ENCODE results near the gene TRIAP1.
A peak's percentile ranks its signal among the peaks of the same experiment; 100 is the strongest.
"Not testable (repeated sequence)": the region's sequence is repeated elsewhere in the genome, so short reads cannot be mapped to it uniquely, and the experiment has no call there.

Gene TRIAP1

DNA sequence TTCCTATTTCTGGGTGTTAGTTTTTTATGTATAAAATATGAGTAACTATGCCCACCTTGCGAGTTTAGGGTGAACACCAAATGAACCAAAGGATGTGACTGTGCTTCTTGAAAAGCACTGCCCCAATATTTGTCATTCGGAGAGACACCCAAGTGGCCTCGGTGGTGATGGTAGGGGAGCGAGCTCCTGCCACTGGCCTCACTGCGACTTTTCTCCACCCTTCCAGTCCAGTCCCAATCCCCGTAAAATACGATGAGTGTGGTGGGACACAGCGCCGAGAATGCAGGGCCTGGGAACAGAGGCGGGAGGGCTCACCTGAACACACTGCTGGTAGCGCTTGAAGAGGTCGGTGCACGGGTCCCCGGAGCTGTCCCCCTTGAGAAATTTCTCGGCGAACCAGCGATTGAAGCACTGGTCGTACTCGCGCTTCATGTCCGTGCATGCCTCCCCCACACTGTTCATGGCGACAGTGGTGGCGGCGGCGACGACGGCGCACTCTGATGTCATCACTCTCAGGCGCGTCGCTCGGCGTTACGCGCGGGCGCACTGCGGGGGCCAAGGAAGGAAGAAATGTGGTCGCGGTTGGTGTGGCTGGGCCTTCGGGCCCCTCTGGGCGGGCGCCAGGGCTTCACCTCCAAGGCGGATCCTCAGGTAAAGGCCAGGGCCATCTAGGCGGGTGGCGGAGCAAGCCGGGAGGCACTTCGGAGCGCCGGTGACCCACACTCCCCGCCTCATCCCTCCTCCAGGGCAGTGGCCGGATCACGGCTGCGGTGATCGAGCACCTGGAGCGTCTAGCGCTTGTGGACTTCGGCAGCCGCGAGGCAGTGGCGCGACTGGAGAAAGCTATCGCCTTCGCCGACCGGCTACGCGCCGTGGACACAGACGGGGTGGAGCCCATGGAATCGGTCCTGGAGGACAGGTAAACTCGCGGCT, at the start of gene TRIAP1, which contains the start of gene GATC:
Gene TRIAP1, minus strand, starts transcription at position 474 of the 933 bp plus-strand sequence. Its CDS starts 12 bp downstream, at position 462.
Gene GATC, plus strand, starts transcription at position 534 of the 933 bp plus-strand sequence. Its CDS starts 37 bp downstream, at position 571.
- DNase-seq = peak; percentile 96
- Mint-ChIP-seq H3K4me1 (ENCODE audit: low read depth) (peaks cover 47% of the 10 kb centered on the region), H3K9me3 (no peaks in the 10 kb centered on the region), H3K27me3 (no peaks in the 10 kb centered on the region), H3K4me3 (peak within 1 kb of the TSS; percentile 99), H3K36me3 (ENCODE audit: low read depth) (peaks cover 90% of the 10 kb centered on the region), H3K27ac (peak within 1 kb of the TSS; percentile 99)

- H3K4me3 Mint-ChIP-seq = peak overlapping the region; percentile 89
- no peaks in the 10 kb centered on the region for H3K9me3 Mint-ChIP-seq
- H3K27me3 Mint-ChIP-seq = no peaks in the 10 kb centered on the region
- peaks cover 35% of the 10 kb centered on the region for H3K36me3 Mint-ChIP-seq (ENCODE audit: low read depth)
- no peak for DNase-seq
- peak overlapping the region; percentile 95 for H3K27ac Mint-ChIP-seq
- peaks cover 28% of the 10 kb centered on the region for H3K4me1 Mint-ChIP-seq (ENCODE audit: low read depth)
Measured at GRCh38 chr12:120495186-120495730, 49.1 kb upstream of the TRIAP1 start.

DNA sequence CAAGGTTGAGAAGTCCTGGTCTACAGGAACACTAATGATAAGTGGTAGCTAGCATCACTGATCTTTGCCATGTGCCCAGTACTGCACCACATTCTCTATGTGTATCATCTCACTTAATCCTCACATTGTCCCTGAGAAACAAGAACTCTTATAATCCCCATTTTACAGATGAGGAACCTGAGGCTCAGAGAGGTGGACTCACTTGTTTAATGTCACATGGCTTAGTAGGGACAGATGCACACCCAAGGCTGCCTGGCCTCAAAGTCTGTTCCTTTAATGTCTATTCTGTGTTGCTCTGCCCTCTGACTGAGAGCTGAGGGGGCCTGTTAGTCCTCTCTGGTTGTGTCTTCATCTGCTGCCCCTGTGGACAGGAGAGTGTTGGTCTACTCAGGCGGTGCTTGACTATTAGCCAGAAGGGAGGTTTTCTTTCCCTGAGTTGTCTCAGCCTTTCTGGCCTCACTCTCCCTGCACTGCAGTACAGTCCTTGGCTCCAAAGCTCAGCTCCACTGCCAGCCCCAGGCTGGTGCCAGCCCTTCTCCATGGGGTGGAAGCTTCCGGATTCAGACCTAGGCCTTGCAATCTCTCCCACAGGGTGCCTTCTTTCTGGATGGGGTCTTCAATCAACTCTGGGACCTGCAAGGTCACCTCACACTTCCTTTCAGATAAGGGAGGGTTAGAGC, 44.8 kb upstream of the TRIAP1 start:
- no peak for DNase-seq
- H3K4me3 Mint-ChIP-seq = no peak overlapping the region
- H3K27me3 Mint-ChIP-seq = no peaks in the 10 kb centered on the region
- H3K4me1 Mint-ChIP-seq (ENCODE audit: low read depth) = peaks cover 10% of the 10 kb centered on the region
- no peaks in the 10 kb centered on the region for H3K9me3 Mint-ChIP-seq
- H3K36me3 Mint-ChIP-seq (ENCODE audit: low read depth) = peaks cover 8% of the 10 kb centered on the region
- no peak overlapping the region for H3K27ac Mint-ChIP-seq

DNA sequence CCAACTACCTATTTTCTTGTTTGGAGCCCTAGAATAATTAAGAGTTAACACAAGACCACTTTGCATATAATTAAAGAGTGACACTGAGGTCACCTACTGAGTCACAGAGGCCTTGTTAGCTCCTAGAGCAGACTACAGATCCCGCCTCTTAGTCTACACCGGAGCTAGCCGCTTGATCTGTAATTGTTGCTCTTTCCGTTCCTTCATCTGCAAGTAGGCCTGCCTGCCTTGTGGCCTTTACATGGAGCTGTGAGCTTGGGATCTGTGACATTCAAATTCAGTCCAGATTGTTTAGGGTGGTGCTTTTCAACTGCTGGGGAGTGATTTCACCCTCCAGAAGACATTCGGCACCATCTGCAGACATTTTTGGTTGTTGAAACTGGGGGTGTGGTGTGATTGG, 44.1 kb upstream of the TRIAP1 start:
- Mint-ChIP-seq H3K9me3 (no peaks in the 10 kb centered on the region), H3K27me3 (no peaks in the 10 kb centered on the region), H3K4me3 (no peak overlapping the region), H3K27ac (no peak overlapping the region), H3K36me3 (ENCODE audit: low read depth) (peaks cover 8% of the 10 kb centered on the region), H3K4me1 (ENCODE audit: low read depth) (peaks cover 6% of the 10 kb centered on the region)
- no peak for DNase-seq

GRCh38 chr12:120489018-120489417, 42.8 kb upstream of the TRIAP1 start:
- no peak for DNase-seq
- Mint-ChIP-seq H3K4me1 (ENCODE audit: low read depth) (no peaks in the 10 kb centered on the region), H3K9me3 (no peaks in the 10 kb centered on the region), H3K36me3 (ENCODE audit: low read depth) (peaks cover 8% of the 10 kb centered on the region), H3K27ac (no peak overlapping the region), H3K27me3 (no peaks in the 10 kb centered on the region), H3K4me3 (no peak overlapping the region)

DNA sequence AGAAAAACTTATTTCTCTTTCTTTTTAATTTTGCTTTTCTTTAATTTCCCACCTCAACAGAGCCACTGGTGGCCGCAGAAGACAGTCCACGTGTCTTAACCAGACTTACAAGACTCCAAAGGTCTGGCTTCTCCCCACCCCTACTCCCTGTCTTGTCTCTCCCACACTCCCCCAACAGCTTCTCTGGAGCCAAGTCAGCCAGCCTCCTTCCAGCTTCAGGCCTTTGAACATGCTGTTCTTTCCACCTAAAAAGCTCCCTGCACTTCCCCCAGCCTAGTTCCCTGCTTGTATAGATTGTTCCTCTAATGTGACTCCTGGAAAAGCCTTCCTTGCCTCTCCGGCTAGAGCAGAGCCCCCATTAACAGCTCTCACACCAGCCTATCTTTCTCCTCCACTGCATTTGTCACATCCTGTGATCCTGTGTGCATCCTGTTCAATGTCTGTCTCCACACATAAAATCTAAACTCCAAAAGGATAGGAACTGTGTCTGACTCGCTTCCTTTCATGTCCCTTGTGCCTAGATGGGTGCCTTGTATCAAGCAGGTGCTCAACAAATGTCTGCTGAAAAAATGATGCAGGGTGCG, 42.0 kb upstream of the TRIAP1 start:
- no peak overlapping the region for H3K27ac Mint-ChIP-seq
- DNase-seq = no peak
- no peaks in the 10 kb centered on the region for H3K4me1 Mint-ChIP-seq (ENCODE audit: low read depth)
- H3K4me3 Mint-ChIP-seq = no peak overlapping the region
- H3K9me3 Mint-ChIP-seq = no peaks in the 10 kb centered on the region
- H3K27me3 Mint-ChIP-seq = no peaks in the 10 kb centered on the region
- peaks cover 8% of the 10 kb centered on the region for H3K36me3 Mint-ChIP-seq (ENCODE audit: low read depth)

DNA sequence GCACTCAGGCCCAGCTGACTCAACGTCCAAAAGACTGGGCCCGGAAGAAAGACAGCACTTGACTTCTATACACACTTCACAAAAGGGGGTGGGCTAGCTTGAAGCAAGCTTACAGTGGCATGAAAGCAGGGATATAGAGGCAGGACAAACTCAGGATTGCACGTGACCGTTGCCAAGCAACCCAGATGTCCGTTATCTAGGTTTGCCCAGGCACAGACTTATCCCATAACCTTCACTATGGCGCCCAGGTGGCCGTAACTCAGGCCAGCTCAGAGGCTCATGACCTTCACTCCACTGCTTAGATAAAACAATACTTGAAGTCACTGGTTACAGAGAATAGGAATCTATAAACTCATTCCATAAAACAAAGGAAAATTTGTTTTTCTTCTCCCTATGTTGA, 41.4 kb upstream of the TRIAP1 start:
- H3K9me3 Mint-ChIP-seq; H3K36me3 Mint-ChIP-seq (ENCODE audit: low read depth); H3K27me3 Mint-ChIP-seq; H3K4me3 Mint-ChIP-seq; DNase-seq; H3K4me1 Mint-ChIP-seq (ENCODE audit: low read depth); H3K27ac Mint-ChIP-seq: not testable (repeated sequence)

DNA sequence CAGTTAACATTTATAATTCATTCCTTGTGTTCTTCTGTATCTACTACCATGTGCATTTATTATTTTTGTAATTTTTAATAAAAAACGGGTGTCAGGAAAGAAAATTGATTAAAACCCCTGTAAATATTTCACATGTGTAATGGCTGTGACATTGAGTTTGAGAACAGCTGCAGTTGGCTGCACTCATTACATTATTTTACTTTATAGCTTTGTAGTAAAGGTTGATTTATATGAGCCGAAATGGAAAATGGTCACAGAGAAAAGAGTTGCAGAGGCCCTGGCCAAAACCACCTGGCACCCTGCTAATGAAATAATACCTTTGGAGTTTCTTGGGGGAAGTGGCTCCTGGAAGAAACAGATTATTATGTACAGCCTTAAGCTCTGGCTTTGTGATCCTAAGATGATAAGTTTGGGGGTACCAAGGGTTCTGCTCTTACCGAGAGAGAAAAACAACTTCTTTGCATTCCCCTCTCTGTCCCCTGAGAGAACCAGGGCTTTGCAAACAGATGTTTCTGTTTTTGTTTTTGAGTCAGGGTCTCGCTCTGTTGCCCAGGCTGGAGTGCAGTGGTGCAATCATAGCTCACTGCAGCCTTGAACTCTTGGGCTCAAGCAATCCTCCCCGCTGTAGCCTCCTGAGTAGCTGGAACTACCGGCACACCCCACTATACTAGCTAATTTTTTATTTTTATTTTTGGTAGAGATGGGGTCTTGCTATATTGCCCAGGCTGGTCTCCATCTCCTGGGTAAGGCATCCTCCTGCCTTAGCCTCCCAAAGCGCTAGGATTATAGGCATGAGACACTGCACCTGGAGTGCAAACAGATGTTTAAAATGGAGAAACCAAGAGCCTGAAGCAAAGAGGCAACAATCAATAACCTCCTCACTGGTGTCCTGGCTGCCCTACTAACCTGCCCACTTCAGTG, 40.0 kb upstream of the TRIAP1 start:
- Mint-ChIP-seq H3K27ac (no peak overlapping the region), H3K4me1 (ENCODE audit: low read depth) (peaks cover 3% of the 10 kb centered on the region), H3K27me3 (no peaks in the 10 kb centered on the region), H3K4me3 (no peak overlapping the region), H3K9me3 (no peaks in the 10 kb centered on the region), H3K36me3 (ENCODE audit: low read depth) (peaks cover 13% of the 10 kb centered on the region)
- DNase-seq = no peak

DNA sequence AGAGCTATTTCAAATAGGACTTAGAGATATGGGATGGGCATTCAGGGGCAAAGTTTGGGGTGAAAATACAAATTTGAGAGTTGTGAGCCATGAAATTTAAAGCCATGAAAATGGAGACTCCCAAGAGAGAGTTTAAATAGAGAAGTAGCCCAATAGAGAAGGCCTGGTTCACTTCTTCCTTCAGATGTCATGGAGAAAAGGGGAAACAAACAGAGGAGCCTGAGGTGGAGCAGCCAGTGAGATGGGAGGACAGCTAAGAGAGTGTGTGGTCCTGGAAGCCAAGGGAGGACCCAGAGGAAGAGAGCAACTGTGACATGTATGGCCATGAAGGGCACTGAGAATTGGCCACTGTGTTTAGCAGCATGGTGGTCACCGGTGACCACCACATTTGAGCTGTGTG, 37.4 kb upstream of the TRIAP1 start:
- Mint-ChIP-seq H3K36me3 (ENCODE audit: low read depth) (peaks cover 13% of the 10 kb centered on the region), H3K9me3 (no peaks in the 10 kb centered on the region), H3K4me3 (no peak overlapping the region), H3K27me3 (no peaks in the 10 kb centered on the region), H3K4me1 (ENCODE audit: low read depth) (peaks cover 8% of the 10 kb centered on the region), H3K27ac (no peak overlapping the region)
- DNase-seq = no peak

DNA sequence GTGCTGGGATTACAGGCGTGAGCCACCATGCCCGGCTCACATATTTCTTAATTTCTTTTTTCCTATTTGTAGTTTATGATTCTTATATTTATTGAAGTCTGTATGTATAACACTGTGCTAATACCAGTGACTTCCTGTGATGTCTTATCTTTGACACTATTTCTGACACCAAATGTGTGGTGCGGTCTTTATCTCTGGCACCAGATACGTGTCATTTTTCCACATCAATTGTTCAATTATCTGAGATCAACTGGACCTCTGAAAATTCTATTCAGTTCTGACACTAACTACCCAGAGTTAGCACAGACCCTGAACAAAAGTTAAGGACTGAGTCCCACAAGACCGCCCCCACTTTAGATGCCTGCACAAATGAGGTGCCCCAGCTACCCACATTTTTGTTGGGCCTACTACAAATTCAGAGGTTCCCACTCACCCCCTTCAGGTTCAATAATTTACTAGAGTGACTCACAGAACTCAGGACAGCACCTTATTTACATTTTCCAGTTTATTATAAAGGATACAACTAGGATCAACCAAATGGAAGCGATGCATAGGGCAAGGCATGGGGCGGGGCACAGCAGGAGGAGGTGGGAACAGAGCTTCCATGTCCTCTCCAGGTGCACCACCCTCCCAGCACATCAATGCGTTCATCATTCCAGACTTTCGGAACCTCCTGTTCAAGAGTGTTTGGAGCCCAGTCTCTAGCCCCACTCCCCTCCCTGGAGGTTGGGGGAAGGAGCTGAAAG, 35.0 kb upstream of the TRIAP1 start:
- Mint-ChIP-seq H3K36me3 (ENCODE audit: low read depth) (peaks cover 5% of the 10 kb centered on the region), H3K4me1 (ENCODE audit: low read depth) (peaks cover 8% of the 10 kb centered on the region), H3K27me3 (no peaks in the 10 kb centered on the region), H3K4me3 (no peak overlapping the region), H3K27ac (no peak overlapping the region), H3K9me3 (no peaks in the 10 kb centered on the region)
- no peak for DNase-seq

DNA sequence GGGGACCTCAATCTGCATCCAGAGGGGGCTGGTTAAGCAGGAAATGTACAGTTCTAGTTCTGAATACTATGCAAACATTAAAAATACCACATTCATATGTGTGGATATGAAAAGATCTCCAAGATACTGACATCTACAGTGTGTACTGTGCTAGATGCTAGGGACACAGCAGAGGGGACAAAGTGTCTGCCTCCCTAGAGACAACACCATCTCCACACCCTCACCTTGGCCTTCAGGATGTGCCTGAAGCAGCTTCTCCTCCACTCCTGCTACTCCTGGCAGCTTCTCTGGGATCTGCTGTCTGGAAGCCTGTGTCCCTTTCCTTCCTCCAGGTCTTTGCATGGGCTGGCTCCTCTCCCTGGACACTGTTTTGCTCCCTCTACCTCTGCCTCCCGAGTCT, 34.0 kb upstream of the TRIAP1 start:
- H3K36me3 Mint-ChIP-seq (ENCODE audit: low read depth) = peaks cover 5% of the 10 kb centered on the region
- no peak for DNase-seq

GRCh38 chr12:120479458-120479857, 33.3 kb upstream of the TRIAP1 start:
- peaks cover 8% of the 10 kb centered on the region for H3K4me1 Mint-ChIP-seq (ENCODE audit: low read depth)
- H3K27me3 Mint-ChIP-seq = no peaks in the 10 kb centered on the region
- H3K9me3 Mint-ChIP-seq = no peaks in the 10 kb centered on the region
- peaks cover 5% of the 10 kb centered on the region for H3K36me3 Mint-ChIP-seq (ENCODE audit: low read depth)
- no peak overlapping the region for H3K27ac Mint-ChIP-seq
- no peak overlapping the region for H3K4me3 Mint-ChIP-seq
- no peak for DNase-seq

More for the DNA sequence above, 34.0 kb upstream of the TRIAP1 start:
- Mint-ChIP-seq H3K4me1 (ENCODE audit: low read depth) (peaks cover 8% of the 10 kb centered on the region), H3K4me3 (no peak overlapping the region), H3K27ac (peak overlapping the region; percentile 13), H3K27me3 (no peaks in the 10 kb centered on the region), H3K9me3 (no peaks in the 10 kb centered on the region)

DNA sequence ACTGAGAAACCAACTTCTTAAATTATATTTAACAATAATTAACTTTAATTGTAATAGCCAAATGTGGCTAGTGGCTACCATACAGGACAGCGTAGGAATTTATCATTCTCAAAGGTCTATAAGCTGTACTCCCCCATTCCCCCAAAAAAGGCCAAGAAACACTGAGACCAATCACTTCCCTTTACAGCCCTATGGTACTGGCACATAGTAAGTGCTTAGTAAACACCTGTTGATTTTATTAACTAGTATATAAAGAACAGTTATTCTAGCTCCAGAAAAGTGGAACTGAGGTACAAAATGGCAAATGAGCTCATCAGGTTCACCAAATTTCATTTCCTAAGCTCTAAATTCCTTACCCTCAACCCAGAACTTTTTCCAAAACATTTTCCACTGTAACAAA, 29.5 kb upstream of the TRIAP1 start:
- Mint-ChIP-seq H3K27me3 (no peaks in the 10 kb centered on the region), H3K36me3 (ENCODE audit: low read depth) (no peaks in the 10 kb centered on the region), H3K9me3 (no peaks in the 10 kb centered on the region), H3K4me1 (ENCODE audit: low read depth) (peaks cover 12% of the 10 kb centered on the region), H3K4me3 (no peak overlapping the region), H3K27ac (no peak overlapping the region)
- no peak for DNase-seq

All from activated T-cell treated with anti-CD3 and anti-CD28 coated beads, Interleukin-2, amount 50 U/mL, for 24 hours (primary cell).